Mesendoderm (in vitro differentiated cells): ENCODE measurements around the gene ALDH1A1.

Source experiments
- DNase-seq: peaks from one replicate; pipeline ENCODE4 v3.0.0; 2013
- H2AK5ac ChIP-seq: 2 replicates; pipeline ENCODE4 v1.6.1; 2013; ENCODE audit warnings: low read length, inconsistent platforms
- H2BK120ac ChIP-seq: 2 replicates; pipeline ENCODE4 v1.6.1; 2013; ENCODE audit warnings: low read depth, mild to moderate bottlenecking, low read length, moderate library complexity, mixed read lengths
- H2BK15ac ChIP-seq: replicated peaks from 2 replicates; pipeline ENCODE4 v1.6.1; 2013; ENCODE audit warnings: low read depth, mild to moderate bottlenecking, moderate library complexity
- H2BK5ac ChIP-seq: 2 replicates; pipeline ENCODE4 v1.6.1; 2013; ENCODE audit warnings: low read length, inconsistent platforms
- H3K18ac ChIP-seq: 2 replicates; pipeline ENCODE4 v1.6.1; 2013; ENCODE audit warnings: mild to moderate bottlenecking, low read length, mixed read lengths
- H3K23ac ChIP-seq: one replicate; pipeline ENCODE4 v1.6.1; 2013; ENCODE audit warnings: low read length
- H3K27ac ChIP-seq: 2 replicates; pipeline ENCODE4 v1.5.1; 2013; ENCODE audit warnings: low read depth, mild to moderate bottlenecking, inconsistent platforms, low read length, moderate library complexity
- H3K27me3 ChIP-seq: 2 replicates; pipeline ENCODE4 v1.6.1; 2013; ENCODE audit warnings: low read length, control low read depth, mild to moderate bottlenecking, inconsistent platforms; ENCODE audit not compliant: insufficient read depth, poor library complexity
- H3K36me3 ChIP-seq: 2 replicates; pipeline ENCODE4 v1.6.1; 2013; ENCODE audit warnings: low read length, inconsistent platforms; ENCODE audit not compliant: control insufficient read depth, insufficient read depth
- H3K4ac ChIP-seq: one replicate; pipeline ENCODE4 v1.6.1; 2013; ENCODE audit warnings: low read depth, mild to moderate bottlenecking, low read length, moderate library complexity
- H3K4me1 ChIP-seq: 2 replicates; pipeline ENCODE4 v1.6.1; 2013; ENCODE audit warnings: low read depth, low read length, inconsistent platforms; ENCODE audit not compliant: control insufficient read depth
- H3K4me2 ChIP-seq: 2 replicates; pipeline ENCODE4 v1.6.1; 2013; ENCODE audit warnings: low read length
- H3K4me3 ChIP-seq: 2 replicates; pipeline ENCODE4 v1.5.1; 2013; ENCODE audit warnings: mild to moderate bottlenecking, low read length
- H3K56ac ChIP-seq: one replicate; pipeline ENCODE4 v1.6.1; 2013; ENCODE audit warnings: low read length
- H3K79me1 ChIP-seq: 2 replicates; pipeline ENCODE4 v1.6.1; 2013; ENCODE audit warnings: low read length, inconsistent platforms
- H3K79me2 ChIP-seq: 2 replicates; pipeline ENCODE4 v1.6.1; 2013; ENCODE audit warnings: mild to moderate bottlenecking, low read length; ENCODE audit not compliant: control insufficient read depth, insufficient read depth
- H3K9ac ChIP-seq: 2 replicates; pipeline ENCODE4 v1.6.1; 2013; ENCODE audit warnings: low read length, inconsistent platforms
- H4K5ac ChIP-seq: one replicate; pipeline ENCODE4 v1.6.1; 2013; ENCODE audit warnings: low read length
- H4K8ac ChIP-seq: one replicate; pipeline ENCODE4 v1.6.1; 2013; ENCODE audit warnings: low read depth, mild to moderate bottlenecking, control low read depth, low read length, moderate library complexity
- WGBS: extraction: QIAGEN DNeasy Blood & Tissue Kit; methylation state at CpG from one replicate; pipeline ENCODE4 v1.1.7; 2013; ENCODE audit warnings: low lambda C conversion rate, missing lambda C conversion rate; ENCODE audit not compliant: insufficient coverage; ENCODE audit errors: extremely low coverage; 5-methylcytosine and 5-hydroxymethylcytosine counted together

ALDH1A1 gene

GRCh38 chr9:72915659-72916058 lies 37.2 kb downstream of the ALDH1A1 start:
- no peak overlapping the region for H2BK5ac ChIP-seq
- no peaks in the 10 kb centered on the region for H3K4me1 ChIP-seq
- H3K36me3 ChIP-seq, result no peaks in the 10 kb centered on the region
- no peak overlapping the region for H3K4me3 ChIP-seq
- H3K27me3 ChIP-seq, result no peaks in the 10 kb centered on the region
- no CpG with 5 or more reads among the region's 5 CpGs for WGBS
- H4K8ac ChIP-seq, result no peak overlapping the region
- no peaks in the 10 kb centered on the region for H3K79me1 ChIP-seq
- no peak overlapping the region for H3K4ac ChIP-seq
- no peak overlapping the region for H2AK5ac ChIP-seq
- no peak overlapping the region for H2BK120ac ChIP-seq
- H4K5ac ChIP-seq, result no peak overlapping the region
- no peak overlapping the region for H3K27ac ChIP-seq
- H2BK15ac ChIP-seq, result no peak overlapping the region
- H3K18ac ChIP-seq, result no peak overlapping the region
- no peak overlapping the region for H3K4me2 ChIP-seq
- no peak for DNase-seq
- H3K23ac ChIP-seq, result no peak overlapping the region
- no peak overlapping the region for H3K56ac ChIP-seq
- H3K79me2 ChIP-seq, result no peaks in the 10 kb centered on the region
- H3K9ac ChIP-seq, result no peak overlapping the region

DNA sequence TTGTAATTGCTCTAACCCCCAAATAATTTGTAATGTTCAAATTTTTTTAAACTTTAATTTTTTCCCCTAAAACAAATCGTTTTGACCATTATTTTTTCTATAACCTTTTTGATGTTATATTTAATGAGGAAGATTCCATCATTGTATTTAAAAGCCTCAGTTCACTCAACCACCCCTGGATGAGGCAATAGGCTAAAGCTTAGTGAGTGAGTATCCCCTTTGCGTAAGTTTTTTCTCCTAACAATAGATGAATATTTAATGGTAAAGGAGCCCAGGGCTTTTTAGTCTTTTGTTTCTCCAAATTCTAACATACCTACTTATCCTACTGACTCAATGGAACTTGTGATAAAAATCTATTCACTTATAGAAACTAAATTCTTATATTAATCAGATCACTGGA lies 38.1 kb downstream of the ALDH1A1 start:
- DNase-seq, result no peak
- H2AK5ac ChIP-seq, result no peak overlapping the region
- no peaks in the 10 kb centered on the region for H3K36me3 ChIP-seq
- no peak overlapping the region for H4K5ac ChIP-seq
- no peak overlapping the region for H3K27ac ChIP-seq
- no peaks in the 10 kb centered on the region for H3K27me3 ChIP-seq
- no peak overlapping the region for H3K23ac ChIP-seq
- no peak overlapping the region for H3K18ac ChIP-seq
- no peak overlapping the region for H3K4me2 ChIP-seq
- no peak overlapping the region for H2BK15ac ChIP-seq
- H3K4me1 ChIP-seq, result no peaks in the 10 kb centered on the region
- H3K4ac ChIP-seq, result no peak overlapping the region
- H3K4me3 ChIP-seq, result no peak overlapping the region
- H2BK5ac ChIP-seq, result no peak overlapping the region
- H3K9ac ChIP-seq, result no peak overlapping the region
- WGBS, result 100% methylated on average over 1 of the region's 2 CpGs
- H3K56ac ChIP-seq, result no peak overlapping the region
- no peak overlapping the region for H2BK120ac ChIP-seq
- H3K79me1 ChIP-seq, result no peaks in the 10 kb centered on the region
- no peaks in the 10 kb centered on the region for H3K79me2 ChIP-seq
- no peak overlapping the region for H4K8ac ChIP-seq

- no peak overlapping the region for H3K18ac ChIP-seq
- WGBS, result no CpG with 5 or more reads among the region's 4 CpGs
Observed at GRCh38 chr9:72913382-72914009, 39.4 kb downstream of the ALDH1A1 start.

DNA sequence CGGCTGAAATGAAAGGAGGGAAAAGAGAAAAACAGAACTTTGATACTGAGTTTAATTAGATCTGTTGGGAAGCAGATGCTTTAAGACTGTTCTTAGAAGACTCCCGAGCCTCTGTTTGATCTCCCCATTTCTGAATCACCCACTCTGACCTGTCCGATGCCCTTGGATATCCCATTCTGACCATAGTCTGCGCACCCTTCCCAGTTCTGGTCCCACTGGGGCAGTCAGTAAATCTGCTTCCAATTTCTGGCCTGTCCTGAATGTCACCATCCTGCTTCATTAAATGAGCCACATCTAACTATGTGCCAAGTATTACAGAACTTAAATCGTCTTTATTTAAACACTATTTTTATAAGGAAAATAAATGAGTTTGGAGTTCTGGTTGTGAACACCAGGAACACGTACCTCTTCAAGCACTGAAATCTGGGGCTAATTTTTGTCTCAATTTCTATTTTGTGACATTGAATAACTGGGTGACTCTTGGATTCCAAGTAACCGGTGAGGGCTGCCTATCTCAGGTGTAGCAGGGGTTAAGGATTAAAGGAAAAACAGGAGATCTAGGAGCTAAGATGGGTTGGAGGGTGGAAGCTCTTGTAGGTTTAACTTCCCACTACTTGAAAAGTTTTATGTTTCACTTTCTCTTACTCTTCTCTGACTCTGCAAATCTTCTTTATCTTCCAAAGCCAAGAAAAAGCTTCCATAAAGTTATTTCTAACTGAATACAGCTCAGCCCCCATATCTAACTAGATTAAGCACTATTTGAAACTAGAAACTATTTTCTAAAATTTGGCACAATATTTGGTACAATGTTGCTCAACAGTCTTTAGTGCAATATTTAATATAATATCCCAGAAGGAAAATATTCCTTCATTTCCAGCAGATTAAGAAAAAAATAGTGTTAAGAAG lies 40.1 kb downstream of the ALDH1A1 start:
- Histone ChIP-seq H3K4me3 (no peak overlapping the region), H2AK5ac (no peak overlapping the region), H2BK15ac (no peak overlapping the region), H3K18ac (no peak overlapping the region), H3K9ac (no peak overlapping the region), H3K4ac (no peak overlapping the region), H2BK5ac (no peak overlapping the region), H3K79me2 (no peaks in the 10 kb centered on the region), H3K79me1 (no peaks in the 10 kb centered on the region), H4K5ac (no peak overlapping the region), H3K27ac (no peak overlapping the region), H3K36me3 (no peaks in the 10 kb centered on the region), H3K56ac (no peak overlapping the region), H3K4me1 (no peaks in the 10 kb centered on the region), H2BK120ac (no peak overlapping the region), H4K8ac (no peak overlapping the region), H3K4me2 (no peak overlapping the region), H3K23ac (no peak overlapping the region), H3K27me3 (no peaks in the 10 kb centered on the region)
- no CpG with 5 or more reads among the region's 7 CpGs for WGBS
- no peak for DNase-seq

More at GRCh38 chr9:72913382-72914009, 39.4 kb downstream of the ALDH1A1 start:
- H3K27ac ChIP-seq, result no peak overlapping the region
- H2BK5ac ChIP-seq, result no peak overlapping the region
- H2BK15ac ChIP-seq, result no peak overlapping the region
- no peak overlapping the region for H4K8ac ChIP-seq
- H3K27me3 ChIP-seq, result no peaks in the 10 kb centered on the region
- H2AK5ac ChIP-seq, result no peak overlapping the region
- H2BK120ac ChIP-seq, result no peak overlapping the region
- no peak overlapping the region for H3K56ac ChIP-seq
- no peak overlapping the region for H3K4ac ChIP-seq
- no peaks in the 10 kb centered on the region for H3K79me2 ChIP-seq
- H3K4me2 ChIP-seq, result no peak overlapping the region
- no peak overlapping the region for H3K23ac ChIP-seq
- DNase-seq, result no peak
- H3K4me3 ChIP-seq, result no peak overlapping the region
- H3K79me1 ChIP-seq, result no peaks in the 10 kb centered on the region
- no peak overlapping the region for H4K5ac ChIP-seq
- H3K36me3 ChIP-seq, result no peaks in the 10 kb centered on the region
- no peak overlapping the region for H3K9ac ChIP-seq
- no peaks in the 10 kb centered on the region for H3K4me1 ChIP-seq

DNA sequence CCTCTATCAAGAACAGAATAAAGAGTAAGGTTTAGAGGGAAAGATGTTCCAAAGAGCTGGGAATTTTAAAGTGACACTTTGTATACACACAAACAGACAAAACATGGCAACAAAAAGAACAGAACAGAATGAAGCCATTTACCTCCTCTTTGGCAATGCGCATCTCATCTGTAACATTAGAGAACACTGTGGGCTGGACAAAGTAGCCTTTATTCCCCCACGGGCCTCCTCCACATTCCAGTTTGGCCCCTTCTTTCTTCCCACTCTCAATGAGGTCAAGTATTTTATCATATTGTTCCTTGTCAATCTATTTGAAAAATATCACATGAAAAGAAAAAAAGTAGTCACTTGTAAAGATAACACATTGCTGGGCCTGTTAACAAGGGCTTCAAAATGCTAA lies 41.0 kb downstream of the ALDH1A1 start:
- H3K18ac ChIP-seq, result no peak overlapping the region
- no peak overlapping the region for H2BK5ac ChIP-seq
- no peaks in the 10 kb centered on the region for H3K27me3 ChIP-seq
- H3K4me1 ChIP-seq, result no peaks in the 10 kb centered on the region
- no peak overlapping the region for H2BK120ac ChIP-seq
- H4K8ac ChIP-seq, result no peak overlapping the region
- H3K4me3 ChIP-seq, result no peak overlapping the region
- no peak overlapping the region for H3K9ac ChIP-seq
- H3K4ac ChIP-seq, result no peak overlapping the region
- H3K36me3 ChIP-seq, result no peaks in the 10 kb centered on the region
- H3K27ac ChIP-seq, result no peak overlapping the region
- no peak overlapping the region for H3K23ac ChIP-seq
- H3K4me2 ChIP-seq, result no peak overlapping the region
- DNase-seq, result no peak
- no peaks in the 10 kb centered on the region for H3K79me1 ChIP-seq
- no peak overlapping the region for H2AK5ac ChIP-seq
- WGBS, result no CpG with 5 or more reads among the region's 2 CpGs
- H2BK15ac ChIP-seq, result no peak overlapping the region
- H4K5ac ChIP-seq, result no peak overlapping the region
- no peak overlapping the region for H3K56ac ChIP-seq
- no peaks in the 10 kb centered on the region for H3K79me2 ChIP-seq
